OCI-LY1 (cell line): ENCODE results near the gene KRTAP10-8.

ENCODE experiments used
- CTCF ChIP-seq: fragments of 200-600 bp; sonication (generic), shearing (Covaris generic); IDR thresholded peaks from 2 replicates; pipeline ENCODE4 v1.5.1; 2017; ENCODE audit warnings: mild to moderate bottlenecking, antibody characterized with exemption, low read length, moderate library complexity, mixed read lengths
- EZH2 ChIP-seq: fragments of 200-600 bp; sonication (generic), shearing (Covaris generic); IDR thresholded peaks from 2 replicates; pipeline ENCODE4 v1.8.0; 2017; ENCODE audit warnings: borderline replicate concordance, mixed run types, mild to moderate bottlenecking, antibody characterized with exemption, low read length, moderate library complexity, mixed read lengths

- TF ChIP-seq CTCF (no peak), EZH2 (no peak)
Measured at GRCh38 chr21:44609193-44609592, 2.7 kb upstream of the KRTAP10-8 start.
